Lower lobe of right lung (tissue), 2 donors: ENCODE results near the gene FDPS. TPM values are rescaled to one million over a fixed set of nuclear protein-coding genes. Genes with fewer than 3 reads are reported as not detected.

Experiments
- ATAC-seq, 2 donors: fragments of 200-7000 bp; cut with Tn5 transposase; one replicate each; pipeline ENCODE4 v1.9.1; 2020 to 2022; ENCODE audit warnings: mild to moderate bottlenecking in 2 of 2, moderate library complexity in 2 of 2
- DNase-seq: peaks from one replicate; pipeline ENCODE4 v3.0.0-alpha.2; 2020
- H3K27ac ChIP-seq: fragments of 200-600 bp; one replicate; pipeline ENCODE4 v1.8.0; 2022
- H3K27me3 ChIP-seq: fragments of 200-600 bp; one replicate; pipeline ENCODE4 v1.8.0; 2022; ENCODE audit warnings: low read depth
- H3K36me3 ChIP-seq: fragments of 200-600 bp; one replicate; pipeline ENCODE4 v1.8.0; 2022; ENCODE audit warnings: mild to moderate bottlenecking
- H3K4me1 ChIP-seq: fragments of 200-600 bp; one replicate; pipeline ENCODE4 v1.8.0; 2022
- H3K4me3 ChIP-seq: fragments of 200-600 bp; one replicate; pipeline ENCODE4 v1.8.0; 2022; ENCODE audit warnings: mild to moderate bottlenecking
- H3K9me3 ChIP-seq: fragments of 200-600 bp; one replicate; pipeline ENCODE4 v1.8.0; 2022
- CTCF ChIP-seq: fragments of 200-600 bp; IDR thresholded peaks from one replicate; pipeline ENCODE4 v1.8.0; 2022; ENCODE audit warnings: antibody characterized with exemption, mild to moderate bottlenecking
- intact Hi-C: fragments of 100-400 bp; cut with DNase I; formaldehyde crosslinking; loops from one replicate; pipeline ENCODE4 v1.11.0; 2022
- long read RNA-seq: library from polyadenylated mRNA; unstranded; transcript quantifications from one replicate; pipeline ENCODE4 v2.0.0, GENCODE V29; 2021
- total RNA-seq: library from RNA; stranded (reverse); fragmentation: NEBNext Ultra II Directional; extraction: Animal tissue kit (Norgen Biotek cat#: 25700); gene quantifications from one replicate; pipeline ENCODE4 v1.2.1, GENCODE V29; 2021
- donor health status: DM: no; HTN: yes; CAD: no; lungs with severe emphysema.

Gene FDPS
- 184 TPM for total RNA-seq
- long read RNA-seq, transcript FDPS-202 (11 exons, 1,431 nt): minor isoform, 20 of 183 reads
- long read RNA-seq, transcript FDPS-203 (10 exons, 1,256 nt): minor isoform, 40 of 183 reads
- long read RNA-seq, transcript FDPS-206 (10 exons, 1,178 nt): major isoform, 66 of 183 reads
- long read RNA-seq, transcript FDPS-221 (10 exons, 1,198 nt): minor isoform, 10 of 183 reads
- long read RNA-seq, partial matches to known transcripts: 19 of 183 reads
- long read RNA-seq, other reads (novel, unspliced or antisense): 25 of 183 reads

GRCh38 chr1:155308493-155309422 lies at the start of gene FDPS:
FDPS (plus strand) TSS chr1:155308866; CDS start chr1:155309790, 924 bp downstream.
- peak; percentile 99 for ATAC-seq

GRCh38 chr1:155260276-155260675 lies 48.4 kb upstream of the FDPS start:
- DNase-seq: no peak
- no peak for TF ChIP-seq CTCF

More at GRCh38 chr1:155308493-155309422, at the start of gene FDPS:
- peak; percentile 99 for DNase-seq
- H3K27ac ChIP-seq: peak within 1 kb of the TSS; percentile 92
- H3K27me3 ChIP-seq: no peaks in the 10 kb centered on the region
- H3K4me1 ChIP-seq: peaks cover 38% of the 10 kb centered on the region
- no peaks in the 10 kb centered on the region for H3K9me3 ChIP-seq
- peak within 1 kb of the TSS; percentile 90 for H3K4me3 ChIP-seq
- peak; percentile 10 for TF ChIP-seq CTCF
- peaks cover 34% of the 10 kb centered on the region for H3K36me3 ChIP-seq
- intact Hi-C loops: no loop called here

GRCh38 chr1:155261493-155261851 lies 47.2 kb upstream of the FDPS start:
- H3K27me3 ChIP-seq: no peaks in the 10 kb centered on the region
- no peak for TF ChIP-seq CTCF
- intact Hi-C loops: no loop called here
- no peaks in the 10 kb centered on the region for H3K9me3 ChIP-seq
- peaks cover 74% of the 10 kb centered on the region for H3K36me3 ChIP-seq
- peaks cover 23% of the 10 kb centered on the region for H3K4me1 ChIP-seq
- ATAC-seq: no peak
- H3K27ac ChIP-seq: peak overlapping the region; percentile 87
- peak overlapping the region; percentile 98 for H3K4me3 ChIP-seq
- no peak for DNase-seq

More at GRCh38 chr1:155260276-155260675, 48.4 kb upstream of the FDPS start:
- Histone ChIP-seq H3K27ac (no peak overlapping the region), H3K4me1 (peaks cover 30% of the 10 kb centered on the region), H3K36me3 (peaks cover 63% of the 10 kb centered on the region), H3K4me3 (no peak overlapping the region), H3K9me3 (no peaks in the 10 kb centered on the region), H3K27me3 (no peaks in the 10 kb centered on the region)
- intact Hi-C loops: no loop called here
- no peak for ATAC-seq

GRCh38 chr1:155261852-155262673 lies 46.6 kb upstream of the FDPS start, which contains the start of gene SCAMP3:
SCAMP3 (minus strand) TSS chr1:155262360; CDS start chr1:155262151, 209 bp downstream.
- Histone ChIP-seq H3K27ac (peak within 1 kb of the TSS; percentile 87), H3K4me1 (peaks cover 23% of the 10 kb centered on the region), H3K36me3 (peaks cover 74% of the 10 kb centered on the region), H3K4me3 (peak within 1 kb of the TSS; percentile 98), H3K9me3 (no peaks in the 10 kb centered on the region), H3K27me3 (no peaks in the 10 kb centered on the region)
- DNase-seq (peak; percentile 96), ATAC-seq (peak; percentile 98 to 99)
- intact Hi-C loops: no loop called here
- TF ChIP-seq CTCF: no peak

GRCh38 chr1:155263067-155263466 lies 45.6 kb upstream of the FDPS start:
- DNase-seq (no peak), ATAC-seq (no peak)
- H3K4me3 ChIP-seq: peak overlapping the region; percentile 98
- TF ChIP-seq CTCF: no peak
- peak overlapping the region; percentile 87 for H3K27ac ChIP-seq
- H3K36me3 ChIP-seq: peaks cover 76% of the 10 kb centered on the region
- no peaks in the 10 kb centered on the region for H3K27me3 ChIP-seq
- intact Hi-C loops: no loop called here
- peaks cover 23% of the 10 kb centered on the region for H3K4me1 ChIP-seq
- no peaks in the 10 kb centered on the region for H3K9me3 ChIP-seq
